Activated CD4-positive, CD25-positive, alpha-beta regulatory T cell (primary cell): Measurements from ENCODE around the gene PCDHA2.
"Not testable (repeated sequence)": the region's sequence is repeated elsewhere in the genome, so short reads cannot be mapped to it uniquely, and the experiment has no call there.

ENCODE experiments used
- DNase-seq, 4 experiments: peaks; one replicate each; lab custom pipeline; 2025; lab: John Stamatoyannopoulos, UW

Gene PCDHA2

GRCh38 chr5:140794595-140795258 lies at the start of gene PCDHA2:
Gene PCDHA2 (plus strand): TSS chr5:140794852.
- DNase-seq, result no peak

- DNase-seq, result no peak
Measured at GRCh38 chr5:140753561-140753960, 41.1 kb upstream of the PCDHA2 start.

- DNase-seq, result no peak
Measured at GRCh38 chr5:140764177-140764973, 30.3 kb upstream of the PCDHA2 start.

- no peak for DNase-seq
Measured at GRCh38 chr5:140767444-140767843, 27.2 kb upstream of the PCDHA2 start.

- no peak for DNase-seq
Measured at GRCh38 chr5:140780512-140780911, 14.1 kb upstream of the PCDHA2 start.

GRCh38 chr5:140785905-140786686 lies 8.6 kb upstream of the PCDHA2 start, which contains the start of gene PCDHA1:
Gene PCDHA1 (plus strand): TSS chr5:140786140.
- DNase-seq, result no peak

- not testable (repeated sequence) for DNase-seq
Measured at GRCh38 chr5:140787422-140787821, 7.2 kb upstream of the PCDHA2 start.

GRCh38 chr5:140787849-140788504 lies 6.7 kb upstream of the PCDHA2 start:
- not testable (repeated sequence) for DNase-seq

GRCh38 chr5:140791089-140791488 lies 3.6 kb upstream of the PCDHA2 start:
- no peak for DNase-seq

GRCh38 chr5:140795259-140795641 lies 598 bp downstream of the PCDHA2 start:
- no peak for DNase-seq

GRCh38 chr5:140796072-140796717 lies 1.5 kb downstream of the PCDHA2 start:
- DNase-seq, result not testable (repeated sequence)

GRCh38 chr5:140796718-140797095 lies 2.1 kb downstream of the PCDHA2 start:
- DNase-seq, result no peak

GRCh38 chr5:140800816-140801493 lies 6.3 kb downstream of the PCDHA2 start, which contains the start of gene PCDHA3:
Gene PCDHA3 (plus strand): TSS chr5:140801057.
- no peak for DNase-seq

GRCh38 chr5:140801494-140801841 lies 6.8 kb downstream of the PCDHA2 start:
- DNase-seq, result no peak

- DNase-seq, result not testable (repeated sequence)
Measured at GRCh38 chr5:140802381-140802780, 7.7 kb downstream of the PCDHA2 start.

GRCh38 chr5:140802781-140803271 lies 8.2 kb downstream of the PCDHA2 start:
- DNase-seq, result no peak

GRCh38 chr5:140806834-140807775 lies 12.5 kb downstream of the PCDHA2 start, which contains the start of gene PCDHA4:
Gene PCDHA4 (plus strand): TSS chr5:140807068.
- no peak for DNase-seq

GRCh38 chr5:140808241-140808888 lies 13.7 kb downstream of the PCDHA2 start:
- not testable (repeated sequence) for DNase-seq

GRCh38 chr5:140808889-140809291 lies 14.2 kb downstream of the PCDHA2 start:
- DNase-seq, result no peak
